ENCODE data around the gene CISD2. TPM values are rescaled to one million over a fixed set of nuclear protein-coding genes. Genes with fewer than 3 reads are reported as not detected.
"Not testable (repeated sequence)": the region's sequence is repeated elsewhere in the genome, so short reads cannot be mapped to it uniquely, and the experiment has no call there.

CISD2 gene
- total RNA-seq, 1 donor from 2014 or later = 41.2 TPM

GRCh38 chr4:102862016-102862415, 6.8 kb upstream of the CISD2 start:
- no peak overlapping the region for H3K4me3 Mint-ChIP-seq
- H3K4me1 Mint-ChIP-seq (ENCODE audit: low read depth) = peaks cover 33% of the 10 kb centered on the region
- peaks cover 36% of the 10 kb centered on the region for H3K9me3 Mint-ChIP-seq
- no peak overlapping the region for H3K27ac Mint-ChIP-seq
- no peaks in the 10 kb centered on the region for H3K27me3 Mint-ChIP-seq (ENCODE audit: insufficient read depth)
- peaks cover 43% of the 10 kb centered on the region for H3K36me3 Mint-ChIP-seq (ENCODE audit: low read depth)
- no peak for DNase-seq (ENCODE audit: low spot score)
- intact Hi-C loops (cut with micrococcal nuclease) = no loop called here

- intact Hi-C loops (cut with micrococcal nuclease) = no loop called here
- no peak for DNase-seq (ENCODE audit: low spot score)
- no peaks in the 10 kb centered on the region for H3K27me3 Mint-ChIP-seq (ENCODE audit: insufficient read depth)
- no peak overlapping the region for H3K27ac Mint-ChIP-seq
- no peak overlapping the region for H3K4me3 Mint-ChIP-seq
- H3K4me1 Mint-ChIP-seq (ENCODE audit: low read depth) = peaks cover 39% of the 10 kb centered on the region
- H3K9me3 Mint-ChIP-seq = peaks cover 36% of the 10 kb centered on the region
- peaks cover 43% of the 10 kb centered on the region for H3K36me3 Mint-ChIP-seq (ENCODE audit: low read depth)
These were observed 6.0 kb upstream of the CISD2 start for GRCh38 chr4:102862747-102863146.

- peaks cover 20% of the 10 kb centered on the region for H3K9me3 Mint-ChIP-seq
- DNase-seq (ENCODE audit: low spot score); H3K27me3 Mint-ChIP-seq (ENCODE audit: insufficient read depth): not testable (repeated sequence)
- intact Hi-C loops (cut with micrococcal nuclease) = loop anchor here (5.0 kb wide), 2 partner anchors 332 to 1518 kb away; partner anchors contain the start of genes CENPE and PPP3CA
- peak overlapping the region; percentile 79 for H3K27ac Mint-ChIP-seq
- peak overlapping the region; percentile 35 for H3K4me3 Mint-ChIP-seq
- H3K4me1 Mint-ChIP-seq (ENCODE audit: low read depth) = peaks cover 51% of the 10 kb centered on the region
- peaks cover 27% of the 10 kb centered on the region for H3K36me3 Mint-ChIP-seq (ENCODE audit: low read depth)
These were observed 3.5 kb upstream of the CISD2 start for GRCh38 chr4:102865327-102865726.

GRCh38 chr4:102867278-102868152, 1.3 kb upstream of the CISD2 start:
- Mint-ChIP-seq H3K9me3 (peaks cover 3% of the 10 kb centered on the region), H3K27ac (peak overlapping the region; percentile 99), H3K4me3 (peak overlapping the region; percentile 92), H3K4me1 (ENCODE audit: low read depth) (peaks cover 66% of the 10 kb centered on the region), H3K27me3 (ENCODE audit: insufficient read depth) (no peaks in the 10 kb centered on the region), H3K36me3 (ENCODE audit: low read depth) (peaks cover 19% of the 10 kb centered on the region)
- DNase-seq (ENCODE audit: low spot score) = no peak
- intact Hi-C loops (cut with micrococcal nuclease) = loop anchor here (1.0 to 5.0 kb wide), 7 partner anchors 106 to 1520 kb away; partner anchors contain the start of genes BDH2, CENPE, PPP3CA and SLC9B2

GRCh38 chr4:102868153-102868780, 525 bp upstream of the CISD2 start:
- Mint-ChIP-seq H3K4me1 (ENCODE audit: low read depth) (peaks cover 71% of the 10 kb centered on the region), H3K27me3 (ENCODE audit: insufficient read depth) (no peaks in the 10 kb centered on the region), H3K36me3 (ENCODE audit: low read depth) (peaks cover 19% of the 10 kb centered on the region), H3K4me3 (peak overlapping the region; percentile 92), H3K27ac (peak overlapping the region; percentile 99), H3K9me3 (no peaks in the 10 kb centered on the region)
- no peak for DNase-seq (ENCODE audit: low spot score)
- intact Hi-C loops (cut with micrococcal nuclease) = loop anchor here (1.0 to 5.0 kb wide), 7 partner anchors 107 to 1521 kb away; partner anchors contain the start of genes BDH2, CENPE, PPP3CA and SLC9B2

- intact Hi-C loops (cut with micrococcal nuclease) = loop anchor here (1.0 to 5.0 kb wide), 10 partner anchors 41 to 1522 kb away; partner anchors contain the start of genes BDH2, CENPE, PPP3CA and SLC39A8
- Mint-ChIP-seq H3K36me3 (ENCODE audit: low read depth) (peaks cover 26% of the 10 kb centered on the region), H3K4me3 (peak overlapping the region; percentile 93), H3K27me3 (ENCODE audit: insufficient read depth) (no peaks in the 10 kb centered on the region), H3K27ac (peak overlapping the region; percentile 99), H3K9me3 (no peaks in the 10 kb centered on the region), H3K4me1 (ENCODE audit: low read depth) (peaks cover 64% of the 10 kb centered on the region)
- DNase-seq (ENCODE audit: low spot score) = no peak
These were observed 891 bp downstream of the CISD2 start for GRCh38 chr4:102869569-102870197.

GRCh38 chr4:102871772-102872171, 3.0 kb downstream of the CISD2 start:
- H3K36me3 Mint-ChIP-seq (ENCODE audit: low read depth) = peaks cover 39% of the 10 kb centered on the region
- H3K4me1 Mint-ChIP-seq (ENCODE audit: low read depth) = peaks cover 47% of the 10 kb centered on the region
- intact Hi-C loops (cut with micrococcal nuclease) = no loop called here
- no peak overlapping the region for H3K4me3 Mint-ChIP-seq
- H3K27me3 Mint-ChIP-seq (ENCODE audit: insufficient read depth) = no peaks in the 10 kb centered on the region
- peaks cover 18% of the 10 kb centered on the region for H3K9me3 Mint-ChIP-seq
- DNase-seq (ENCODE audit: low spot score) = no peak
- no peak overlapping the region for H3K27ac Mint-ChIP-seq

GRCh38 chr4:102877477-102878106, 8.8 kb downstream of the CISD2 start:
- DNase-seq (ENCODE audit: low spot score); intact Hi-C loops (cut with micrococcal nuclease); H3K4me3 Mint-ChIP-seq; H3K27me3 Mint-ChIP-seq (ENCODE audit: insufficient read depth); H3K27ac Mint-ChIP-seq: not testable (repeated sequence)
- peaks cover 28% of the 10 kb centered on the region for H3K9me3 Mint-ChIP-seq
- H3K4me1 Mint-ChIP-seq (ENCODE audit: low read depth) = peaks cover 20% of the 10 kb centered on the region
- peaks cover 55% of the 10 kb centered on the region for H3K36me3 Mint-ChIP-seq (ENCODE audit: low read depth)

- H3K27me3 Mint-ChIP-seq (ENCODE audit: insufficient read depth); DNase-seq (ENCODE audit: low spot score); H3K4me3 Mint-ChIP-seq; H3K27ac Mint-ChIP-seq; intact Hi-C loops (cut with micrococcal nuclease): not testable (repeated sequence)
- H3K4me1 Mint-ChIP-seq (ENCODE audit: low read depth) = peaks cover 20% of the 10 kb centered on the region
- H3K9me3 Mint-ChIP-seq = peaks cover 28% of the 10 kb centered on the region
- peaks cover 54% of the 10 kb centered on the region for H3K36me3 Mint-ChIP-seq (ENCODE audit: low read depth)
These were observed 9.6 kb downstream of the CISD2 start for GRCh38 chr4:102878349-102878748.

GRCh38 chr4:102878901-102879300, 10.1 kb downstream of the CISD2 start:
- no peak for DNase-seq (ENCODE audit: low spot score)
- H3K27ac Mint-ChIP-seq = no peak overlapping the region
- no peak overlapping the region for H3K4me3 Mint-ChIP-seq
- H3K27me3 Mint-ChIP-seq (ENCODE audit: insufficient read depth) = no peaks in the 10 kb centered on the region
- intact Hi-C loops (cut with micrococcal nuclease) = no loop called here
- peaks cover 26% of the 10 kb centered on the region for H3K4me1 Mint-ChIP-seq (ENCODE audit: low read depth)
- peaks cover 28% of the 10 kb centered on the region for H3K9me3 Mint-ChIP-seq
- H3K36me3 Mint-ChIP-seq (ENCODE audit: low read depth) = peaks cover 54% of the 10 kb centered on the region

GRCh38 chr4:102881343-102881742, 12.6 kb downstream of the CISD2 start:
- DNase-seq (ENCODE audit: low spot score) = no peak
- Mint-ChIP-seq H3K27me3 (ENCODE audit: insufficient read depth) (no peaks in the 10 kb centered on the region), H3K27ac (no peak overlapping the region), H3K36me3 (ENCODE audit: low read depth) (peaks cover 33% of the 10 kb centered on the region), H3K4me3 (no peak overlapping the region), H3K9me3 (peaks cover 14% of the 10 kb centered on the region), H3K4me1 (ENCODE audit: low read depth) (peaks cover 23% of the 10 kb centered on the region)
- intact Hi-C loops (cut with micrococcal nuclease) = no loop called here

- H3K27me3 Mint-ChIP-seq (ENCODE audit: insufficient read depth) = no peaks in the 10 kb centered on the region
- H3K27ac Mint-ChIP-seq = no peak overlapping the region
- H3K36me3 Mint-ChIP-seq (ENCODE audit: low read depth) = peaks cover 24% of the 10 kb centered on the region
- DNase-seq (ENCODE audit: low spot score) = no peak
- H3K4me1 Mint-ChIP-seq (ENCODE audit: low read depth) = peaks cover 23% of the 10 kb centered on the region
- intact Hi-C loops (cut with micrococcal nuclease) = no loop called here
- H3K4me3 Mint-ChIP-seq = no peak overlapping the region
- peaks cover 3% of the 10 kb centered on the region for H3K9me3 Mint-ChIP-seq
These were observed 14.5 kb downstream of the CISD2 start for GRCh38 chr4:102883278-102883677.
